Measurements from ENCODE around the gene USP47.

USP47 gene

DNA sequence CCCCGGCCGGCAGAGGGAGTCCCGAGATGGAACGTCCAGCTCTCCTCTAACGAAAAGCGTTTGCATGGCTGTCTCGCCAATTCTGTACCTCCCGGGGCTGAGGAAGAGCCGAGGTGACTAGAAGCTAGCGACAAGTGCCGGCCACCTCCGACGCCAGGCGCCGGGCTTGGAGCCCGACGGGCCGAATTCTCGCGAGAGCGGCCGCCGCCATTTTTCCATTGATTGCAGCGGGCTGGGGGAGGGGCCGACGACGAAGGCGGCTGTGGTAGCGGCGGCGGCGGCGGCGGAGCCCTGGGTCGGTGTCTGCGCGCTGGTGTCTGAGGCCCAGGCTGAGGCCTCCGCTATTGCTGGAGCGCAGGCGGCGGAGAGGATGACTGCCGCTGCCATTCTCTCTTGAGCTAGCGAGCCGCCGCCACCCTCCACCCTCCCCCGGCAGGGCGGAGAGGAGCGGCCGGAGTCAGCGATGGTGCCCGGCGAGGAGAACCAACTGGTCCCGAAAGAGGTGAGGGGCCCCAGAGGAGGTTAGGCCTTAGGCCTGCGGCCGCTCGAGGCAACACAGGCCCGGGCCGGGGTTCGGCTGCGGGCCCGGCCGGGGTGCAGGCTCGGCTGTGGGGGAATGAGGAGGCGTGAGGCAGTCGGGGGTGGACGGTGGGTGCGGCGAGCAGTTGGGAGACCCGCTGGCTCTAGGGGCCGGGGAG is at the start of gene USP47:
Gene USP47, plus strand, starts transcription at position 250 of the 698 bp plus-strand sequence. Its CDS starts 214 bp downstream, at position 464.
- DNase-seq: peak; percentile 93

DNA sequence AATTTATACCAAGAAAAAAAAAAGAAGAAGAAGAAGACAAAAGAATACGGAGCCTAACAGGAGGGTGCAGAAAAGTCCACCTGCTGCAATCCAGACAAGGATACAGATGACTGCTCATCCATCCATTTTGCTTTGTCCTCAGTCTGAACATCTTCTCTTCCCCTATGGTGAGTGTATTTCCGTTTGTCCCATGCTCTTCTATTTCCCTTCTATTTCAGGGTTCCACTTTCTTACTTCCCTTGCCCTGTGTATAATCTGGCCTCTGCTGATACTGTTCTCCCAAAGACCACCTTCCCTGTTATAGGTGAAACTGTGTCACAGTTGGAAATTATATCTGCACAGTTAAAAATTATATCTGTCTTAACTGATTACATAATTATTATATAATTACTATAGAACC is 48.7 kb upstream of the USP47 start:
- no peak for DNase-seq

DNA sequence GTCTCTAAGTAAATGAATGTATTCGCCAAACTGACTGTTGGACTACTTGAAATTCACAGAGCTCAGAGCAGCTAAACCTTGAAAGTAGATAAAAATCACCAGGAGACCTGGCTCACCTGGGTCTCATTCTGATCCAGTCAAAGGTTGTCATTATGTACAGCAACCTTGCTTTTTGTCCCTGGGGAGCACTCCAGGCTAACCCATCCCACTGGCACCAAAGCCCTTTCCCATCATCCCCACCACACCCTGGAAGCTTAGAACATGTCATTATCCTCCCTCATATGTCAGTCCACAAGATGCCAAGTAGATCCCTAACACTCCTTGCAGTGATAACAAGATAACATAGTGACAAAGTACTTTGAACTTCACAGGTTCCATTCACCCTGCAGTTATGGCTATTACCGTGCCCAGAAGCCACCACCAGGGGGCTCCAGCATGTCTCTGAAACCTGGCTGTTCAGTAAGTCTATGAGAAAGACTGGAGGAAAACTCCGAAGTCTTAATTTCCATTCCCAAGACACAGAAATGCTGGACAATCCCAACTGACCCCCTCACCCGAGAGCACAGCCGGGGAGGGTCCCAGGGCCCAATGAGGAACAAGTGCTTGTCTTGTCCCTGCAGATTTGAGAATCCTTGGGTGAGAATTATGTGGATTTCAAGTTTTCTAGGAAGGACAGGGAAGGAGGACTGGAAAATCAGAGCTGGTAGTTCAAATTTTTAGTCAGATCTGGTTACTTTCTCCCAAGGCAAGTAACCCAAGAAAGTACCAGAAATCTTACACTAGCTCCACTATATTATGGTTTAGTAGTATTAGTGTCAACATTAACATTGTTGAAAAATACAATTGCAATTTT is 43.0 kb upstream of the USP47 start:
- DNase-seq: peak; percentile 87

- no peak for DNase-seq
Measured at GRCh38 chr11:11805228-11805627, 36.5 kb upstream of the USP47 start.

GRCh38 chr11:11806074-11806473 is 35.7 kb upstream of the USP47 start:
- DNase-seq: no peak

GRCh38 chr11:11806586-11806985 is 35.2 kb upstream of the USP47 start:
- no peak for DNase-seq

DNA sequence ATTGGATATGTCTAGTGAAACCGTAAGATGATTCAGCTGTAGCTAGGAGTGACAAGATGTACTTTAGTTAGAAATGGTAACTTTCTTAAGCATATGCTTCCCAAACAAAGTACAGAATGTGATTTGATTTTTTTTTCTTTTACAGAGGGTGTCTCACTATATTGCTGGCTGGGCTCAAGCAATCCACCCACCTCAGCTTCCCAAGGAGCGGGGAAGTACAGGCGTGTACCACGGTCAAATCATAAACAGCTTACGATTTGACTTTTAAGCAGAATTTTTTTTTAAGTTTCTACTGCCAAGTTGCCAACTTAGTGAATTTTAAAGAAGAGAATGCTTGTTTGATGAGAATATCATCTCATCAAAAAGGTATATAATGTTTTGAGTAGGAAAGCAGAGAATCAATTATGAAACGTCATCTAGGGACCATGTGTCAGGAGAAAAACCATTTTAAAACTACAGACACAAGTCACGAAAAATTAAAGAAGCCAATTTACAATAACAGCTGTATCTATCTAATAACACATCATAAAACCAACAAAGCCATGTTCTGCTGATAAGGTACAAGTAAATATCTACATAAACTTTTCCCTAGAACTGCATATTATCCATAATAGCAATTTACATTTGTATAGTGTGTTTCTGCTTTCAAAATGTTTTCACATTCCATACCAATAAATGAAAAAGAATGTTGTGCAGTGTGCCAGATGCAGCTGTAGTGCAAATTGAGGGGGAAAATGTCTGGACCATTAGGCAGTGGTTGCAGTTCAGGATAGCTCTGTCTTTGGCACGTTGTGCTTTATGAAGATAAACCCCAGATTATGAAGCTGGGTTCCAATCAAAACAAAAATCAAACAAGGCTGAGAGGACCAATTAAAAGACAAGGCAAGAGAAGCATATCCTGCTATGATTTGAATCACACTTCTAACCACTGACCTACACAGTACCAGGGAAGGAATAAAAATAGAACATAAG is 33.7 kb upstream of the USP47 start:
- DNase-seq: no peak

- no peak for DNase-seq
Measured at GRCh38 chr11:11808992-11809615, 32.7 kb upstream of the USP47 start.

- no peak for DNase-seq
Measured at GRCh38 chr11:11810764-11811726, 30.7 kb upstream of the USP47 start.

DNA sequence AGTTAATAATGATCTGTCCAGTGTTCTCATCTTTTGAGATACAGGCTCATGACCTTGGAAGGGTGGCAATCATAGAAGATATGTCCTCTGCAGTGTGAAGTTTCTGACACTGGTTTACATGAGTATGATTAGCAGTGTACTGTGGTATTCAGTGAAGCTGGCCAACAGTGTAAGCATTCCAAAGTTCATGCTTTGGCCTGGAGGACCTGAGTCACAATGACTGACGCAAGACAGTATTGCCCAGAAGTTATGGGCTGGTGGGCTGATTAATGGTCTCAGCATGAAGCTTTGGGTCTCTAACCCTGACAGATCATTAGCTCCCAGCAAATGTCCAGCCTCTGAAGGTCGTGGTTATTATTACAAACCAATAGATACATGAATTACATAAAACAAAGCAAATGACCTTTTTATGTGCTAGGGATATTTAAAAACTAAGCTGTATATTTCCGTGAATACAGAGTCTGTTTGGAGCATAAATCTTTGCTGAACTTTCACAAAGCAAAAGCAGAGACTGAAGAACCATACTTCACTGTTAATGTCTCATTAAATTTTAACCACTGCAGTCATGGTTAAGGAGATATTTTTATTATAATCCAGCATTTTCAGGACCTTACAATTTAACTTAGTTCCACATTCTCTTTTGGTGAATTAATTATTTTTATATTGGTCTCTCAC is 28.3 kb upstream of the USP47 start:
- no peak for DNase-seq

GRCh38 chr11:11814614-11815452 is 26.9 kb upstream of the USP47 start:
- DNase-seq: no peak

DNA sequence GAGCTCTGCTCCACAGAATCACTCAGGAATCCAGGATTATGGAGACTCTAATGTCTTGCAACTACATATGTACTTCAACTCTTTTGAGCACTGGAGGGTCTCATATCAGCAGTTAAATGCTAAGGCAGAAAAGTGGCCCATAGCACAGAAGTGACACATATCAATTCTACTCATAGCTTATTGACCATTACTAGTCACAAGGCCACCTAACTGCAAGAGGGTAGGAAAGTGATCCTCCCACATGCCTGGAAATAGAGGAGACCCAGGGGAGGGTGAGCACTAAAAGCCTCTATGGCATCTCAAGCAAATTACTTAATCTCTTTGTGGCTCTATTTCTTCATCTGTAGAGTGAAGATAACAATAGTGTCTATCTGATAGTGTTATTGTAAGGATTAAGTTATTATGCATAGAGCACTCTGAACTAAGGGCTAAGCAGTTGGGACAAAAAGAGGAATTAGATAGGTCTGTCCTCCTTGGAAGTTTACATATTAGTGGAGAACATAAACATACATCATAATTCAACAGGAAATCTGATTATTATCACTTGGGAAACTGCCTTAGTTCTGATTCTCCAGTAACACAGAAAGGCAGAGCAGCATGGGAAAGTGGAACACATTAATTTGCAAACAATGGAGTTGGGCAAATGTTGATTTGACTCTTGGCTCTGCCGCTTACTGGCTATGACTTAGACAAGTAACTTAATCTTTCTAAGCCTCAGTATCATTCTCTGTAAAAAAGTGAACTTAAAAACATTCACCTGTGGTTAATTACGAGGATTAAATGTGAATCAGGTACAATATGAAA is 25.1 kb upstream of the USP47 start:
- DNase-seq: peak; percentile 19

- DNase-seq: no peak
Measured at GRCh38 chr11:11817957-11818356, 23.8 kb upstream of the USP47 start.

- no peak for DNase-seq
Measured at GRCh38 chr11:11818529-11819121, 23.1 kb upstream of the USP47 start.

- no peak for DNase-seq
Measured at GRCh38 chr11:11821899-11822298, 19.9 kb upstream of the USP47 start.

GRCh38 chr11:11822946-11823345 is 18.8 kb upstream of the USP47 start:
- no peak for DNase-seq

DNA sequence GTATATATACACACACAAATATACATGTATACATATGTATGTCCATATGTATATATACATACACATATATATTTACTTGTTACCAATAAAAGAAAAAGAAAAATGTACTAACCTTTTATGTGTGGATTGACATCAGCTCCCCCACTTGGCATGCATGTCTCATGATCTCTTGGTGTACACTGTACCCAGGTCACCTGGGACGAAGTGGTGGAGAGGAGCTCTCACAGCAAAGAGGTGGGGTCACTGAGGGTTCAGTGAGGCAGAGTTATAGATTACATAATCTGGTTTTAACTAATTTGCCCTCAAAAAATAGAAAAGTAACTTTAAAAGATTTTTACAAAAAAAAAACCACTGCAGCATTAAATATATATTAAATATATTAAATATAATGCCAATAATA is 15.5 kb upstream of the USP47 start:
- no peak for DNase-seq

- DNase-seq: no peak
Measured at GRCh38 chr11:11827272-11827671, 14.5 kb upstream of the USP47 start.
